Measurements from ENCODE around the gene KHDC1L.
"Not testable (repeated sequence)": the region's sequence is repeated elsewhere in the genome, so short reads cannot be mapped to it uniquely, and the experiment has no call there.

The KHDC1L gene

GRCh38 chr6:73203098-73203497, 22.2 kb downstream of the KHDC1L start:
- DNase-seq = no peak

GRCh38 chr6:73200735-73201134, 24.6 kb downstream of the KHDC1L start:
- DNase-seq = no peak

GRCh38 chr6:73200247-73200646, 25.0 kb downstream of the KHDC1L start:
- no peak for DNase-seq

GRCh38 chr6:73194744-73195143, 30.6 kb downstream of the KHDC1L start:
- DNase-seq = no peak

- not testable (repeated sequence) for DNase-seq
Observed at GRCh38 chr6:73193302-73193701, 32.0 kb downstream of the KHDC1L start.

- no peak for DNase-seq
Observed at GRCh38 chr6:73182021-73182607, 43.2 kb downstream of the KHDC1L start.

GRCh38 chr6:73180763-73181619, 44.3 kb downstream of the KHDC1L start:
- no peak for DNase-seq

GRCh38 chr6:73180076-73180738, 45.1 kb downstream of the KHDC1L start:
- DNase-seq = no peak

- no peak for DNase-seq
Observed at GRCh38 chr6:73177221-73177944, 47.9 kb downstream of the KHDC1L start.

- no peak for DNase-seq
Observed at GRCh38 chr6:73176057-73176456, 49.2 kb downstream of the KHDC1L start.

- DNase-seq = no peak
Observed at GRCh38 chr6:73174646-73175045, 50.6 kb downstream of the KHDC1L start.

All from stimulated activated CD4-positive, alpha-beta T cell treated with anti-CD3 and anti-CD28 coated beads, Interleukin-2, amount 100 ng/mL, for 24 hours (primary cell).